Measurements from ENCODE around the gene EPHB4.

- TF ChIP-seq EZH2 (IDR thresholded peaks at IDR 0.05; ENCODE audit: low read length, unreplicated experiment) (no peak), CTCF (conservative IDR thresholded peaks at IDR 0.05; ENCODE audit: low read depth, low read length) (no peak)
Measured at GRCh38 chr7:100825215-100825671, 2.1 kb downstream of the EPHB4 start.

Data from PC-3 (cell line).